LNCAP (cell line): ENCODE data around the gene CRIP3.

ENCODE experiments used
- CTCF ChIP-seq: fragments of 450-650 bp; IDR thresholded peaks from 2 replicates; pipeline ENCODE4 v1.5.1; 2017; ENCODE audit warnings: mild to moderate bottlenecking

Gene CRIP3

GRCh38 chr6:43277643-43278523, 30.7 kb downstream of the CRIP3 start:
- TF ChIP-seq CTCF, result no peak

GRCh38 chr6:43277306-43277642, 31.4 kb downstream of the CRIP3 start:
- TF ChIP-seq CTCF, result no peak

- TF ChIP-seq CTCF, result no peak
Measured at GRCh38 chr6:43276577-43277305, 31.9 kb downstream of the CRIP3 start.

GRCh38 chr6:43275801-43276576, 32.6 kb downstream of the CRIP3 start:
- no peak for TF ChIP-seq CTCF

GRCh38 chr6:43274916-43275597, 33.6 kb downstream of the CRIP3 start:
- no peak for TF ChIP-seq CTCF

- TF ChIP-seq CTCF, result no peak
Measured at GRCh38 chr6:43274127-43274915, 34.3 kb downstream of the CRIP3 start.
